ENCODE results near the gene CABP1. TPM values are rescaled to one million over a fixed set of nuclear protein-coding genes. Genes with fewer than 3 reads are reported as not detected.

CABP1 gene
- total and polyA plus RNA-seq, 11 donors: 2.4 to 9.9 (median 3.8) TPM

DNA sequence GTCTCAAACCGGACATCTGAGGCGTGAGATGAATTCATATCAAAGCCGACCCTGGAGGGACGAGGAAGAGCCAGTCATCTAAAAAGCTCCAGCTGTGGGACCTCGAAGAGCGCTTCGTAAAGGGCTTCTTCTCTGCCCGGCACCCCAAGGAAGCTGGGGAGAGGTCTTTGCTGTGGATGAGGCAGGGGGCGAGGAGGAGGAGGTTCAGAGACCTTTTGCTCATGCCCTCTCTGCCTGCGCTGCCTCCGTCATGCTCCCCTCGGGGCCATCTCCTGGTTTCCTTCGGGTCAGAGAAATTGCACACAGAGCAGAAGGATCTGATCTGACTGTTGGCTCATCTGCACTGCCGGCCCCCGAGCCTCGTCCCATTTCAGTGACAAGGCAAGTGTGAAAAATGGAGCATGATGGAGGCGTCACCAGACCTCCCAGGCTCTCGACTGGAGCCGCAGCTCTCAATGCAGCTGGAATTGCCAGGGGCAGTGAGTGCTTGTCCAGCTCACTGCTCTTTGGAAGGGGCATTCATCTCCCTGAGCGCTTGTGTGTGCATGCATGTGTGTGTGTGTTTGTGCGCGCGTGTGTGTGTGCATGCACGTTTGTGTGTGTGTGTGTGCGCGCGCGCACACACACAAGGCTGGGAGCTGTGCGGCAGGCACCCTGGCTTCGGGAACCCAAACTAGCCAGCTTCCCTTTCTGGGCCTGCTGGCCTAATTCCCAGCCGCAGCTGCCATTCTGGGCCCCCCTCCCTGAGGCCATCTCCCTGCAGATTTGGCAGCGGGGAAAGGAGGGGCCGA is 9.2 kb downstream of the CABP1 start:
- intact Hi-C loops (cut with DNase I): loop anchor here (1.0 to 10.0 kb wide), 13 partner anchors 37 to 455 kb away; partner anchors contain the start of genes MLEC (in 7 of the 10), COX6A1 (in 1 of the 10), HNF1A (in 1 of the 10) and POP5 (in 1 of the 10)
- H3K27ac ChIP-seq: peak overlapping the region; percentile 31 to 85 (median 68)
- peak in 3 of 5 donors; percentile 23 to 74 (median 61) for DNase-seq
- TF ChIP-seq POLR2A (IDR thresholded peaks at IDR 0.05): no peak
- TF ChIP-seq, protein P1, sequence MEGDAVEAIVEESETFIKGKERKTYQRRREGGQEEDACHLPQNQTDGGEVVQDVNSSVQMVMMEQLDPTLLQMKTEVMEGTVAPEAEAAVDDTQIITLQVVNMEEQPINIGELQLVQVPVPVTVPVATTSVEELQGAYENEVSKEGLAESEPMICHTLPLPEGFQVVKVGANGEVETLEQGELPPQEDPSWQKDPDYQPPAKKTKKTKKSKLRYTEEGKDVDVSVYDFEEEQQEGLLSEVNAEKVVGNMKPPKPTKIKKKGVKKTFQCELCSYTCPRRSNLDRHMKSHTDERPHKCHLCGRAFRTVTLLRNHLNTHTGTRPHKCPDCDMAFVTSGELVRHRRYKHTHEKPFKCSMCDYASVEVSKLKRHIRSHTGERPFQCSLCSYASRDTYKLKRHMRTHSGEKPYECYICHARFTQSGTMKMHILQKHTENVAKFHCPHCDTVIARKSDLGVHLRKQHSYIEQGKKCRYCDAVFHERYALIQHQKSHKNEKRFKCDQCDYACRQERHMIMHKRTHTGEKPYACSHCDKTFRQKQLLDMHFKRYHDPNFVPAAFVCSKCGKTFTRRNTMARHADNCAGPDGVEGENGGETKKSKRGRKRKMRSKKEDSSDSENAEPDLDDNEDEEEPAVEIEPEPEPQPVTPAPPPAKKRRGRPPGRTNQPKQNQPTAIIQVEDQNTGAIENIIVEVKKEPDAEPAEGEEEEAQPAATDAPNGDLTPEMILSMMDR (IDR thresholded peaks at IDR 0.05): peak in 2 of 12 donors; percentile 9 to 25
- H3K9me3 ChIP-seq: no peaks in the 10 kb centered on the region
- H3K4me3 ChIP-seq: peak overlapping the region in 11 of 12 donors; percentile 32 to 61 (median 47)
- H3K4me1 ChIP-seq: peaks cover 0 to 62% (median 35%) of the 10 kb centered on the region in 12 donors
- peaks cover 0 to 17% (median 4%) of the 10 kb centered on the region in 9 donors for H3K27me3 ChIP-seq
- no peaks in the 10 kb centered on the region for H3K36me3 ChIP-seq
- WGBS, 4 donors: 7 to 16% (median 13%) methylated on average over 32 to 33 of the region's 33 CpGs
- peak in 2 of 4 donors; percentile 0 to 3 for ATAC-seq

DNA sequence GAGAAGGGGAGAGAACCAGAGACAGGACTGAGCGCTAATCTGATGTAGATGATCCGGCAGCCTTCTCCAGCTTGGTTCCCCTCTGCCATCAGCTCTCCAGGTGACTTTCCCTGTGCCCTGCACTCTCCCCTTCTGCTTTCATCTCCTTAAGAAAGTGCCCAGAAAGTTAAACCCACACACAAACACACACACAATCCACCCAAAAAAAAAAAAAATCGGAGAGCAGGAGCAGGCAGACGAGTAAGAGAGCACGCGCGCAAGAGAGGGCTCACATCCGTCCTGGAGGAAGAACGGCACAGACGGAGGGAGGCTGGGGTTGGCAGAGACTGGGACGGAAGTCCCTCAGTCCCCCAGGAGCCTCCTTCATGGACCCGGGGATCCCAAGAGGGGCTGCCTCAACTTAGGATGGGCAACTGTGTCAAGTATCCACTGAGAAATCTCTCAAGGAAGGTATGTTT is 9.8 kb downstream of the CABP1 start:
- Histone ChIP-seq H3K4me1 (peaks cover 0 to 68% (median 40%) of the 10 kb centered on the region in 12 donors), H3K27me3 (peaks cover 0 to 12% (median 0%) of the 10 kb centered on the region in 9 donors), H3K36me3 (no peaks in the 10 kb centered on the region), H3K9me3 (no peaks in the 10 kb centered on the region), H3K27ac (peak overlapping the region; percentile 31 to 85 (median 68)), H3K4me3 (peak overlapping the region in 11 of 12 donors; percentile 32 to 61 (median 47))
- DNase-seq: no peak
- ATAC-seq: no peak
- TF ChIP-seq, protein P1 (IDR thresholded peaks at IDR 0.05): no peak
- TF ChIP-seq POLR2A (IDR thresholded peaks at IDR 0.05): no peak
- 45 to 58% (median 50%) methylated on average over 12 of the region's 12 CpGs for WGBS, 4 donors
- intact Hi-C loops (cut with DNase I): loop anchor here in 4 of 10 donors (5.0 kb wide), 1 partner anchor 37 kb away; the partner anchor contains the start of gene MLEC (in 4 of the 4)

DNA sequence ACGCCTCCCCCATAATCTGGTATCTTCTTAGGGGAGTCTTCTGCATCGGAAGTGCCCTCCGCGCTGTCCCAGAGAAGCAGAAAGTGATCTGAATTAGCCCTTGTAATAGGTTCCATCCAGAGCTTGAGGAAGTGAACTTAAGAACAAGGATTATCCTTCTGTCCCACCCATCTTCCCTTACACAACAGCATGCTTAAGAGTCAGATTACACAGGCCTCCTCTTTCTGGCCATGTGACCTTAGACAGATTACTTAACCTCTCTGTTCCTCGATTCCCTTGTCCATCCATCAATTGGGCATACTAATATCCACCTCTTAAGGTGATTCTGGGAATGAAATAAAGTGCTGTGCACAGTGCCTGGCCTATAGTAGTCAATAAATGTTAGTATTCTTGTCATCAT is 11.4 kb downstream of the CABP1 start:
- intact Hi-C loops (cut with DNase I): loop anchor here in 4 of 10 donors (5.0 kb wide), 1 partner anchor 35 kb away; the partner anchor contains the start of gene MLEC (in 4 of the 4)
- H3K36me3 ChIP-seq: no peaks in the 10 kb centered on the region
- 45 to 71% (median 64%) methylated on average over 5 of the region's 5 CpGs for WGBS, 4 donors
- H3K27me3 ChIP-seq: peaks cover 0 to 5% (median 0%) of the 10 kb centered on the region in 9 donors
- no peaks in the 10 kb centered on the region for H3K9me3 ChIP-seq
- H3K4me1 ChIP-seq: peaks cover 0 to 68% (median 41%) of the 10 kb centered on the region in 12 donors
- DNase-seq (no peak), ATAC-seq (no peak)
- H3K27ac ChIP-seq: peak overlapping the region in 11 of 12 donors; percentile 3 to 85 (median 67)
- peak overlapping the region in 9 of 12 donors; percentile 32 to 61 (median 47) for H3K4me3 ChIP-seq
- TF ChIP-seq POLR2A (IDR thresholded peaks at IDR 0.05): no peak
- TF ChIP-seq, protein P1 (IDR thresholded peaks at IDR 0.05): no peak
